Urothelium cell line (cell line): ENCODE data around the gene CECR2.
A peak's percentile ranks its signal among the peaks of the same experiment; 100 is the strongest.
"Not testable (repeated sequence)": the region's sequence is repeated elsewhere in the genome, so short reads cannot be mapped to it uniquely, and the experiment has no call there.

Source experiments
- DNase-seq: peaks from one replicate; pipeline ENCODE4 v3.0.0; 2011; ENCODE audit warnings: low spot score, mixed read lengths
- FAIRE-seq: peaks from 2 replicates; lab custom pipeline; 2011; peaks lifted over from hg19 to GRCh38; lab: Jason Lieb, UNC

Gene CECR2

DNA sequence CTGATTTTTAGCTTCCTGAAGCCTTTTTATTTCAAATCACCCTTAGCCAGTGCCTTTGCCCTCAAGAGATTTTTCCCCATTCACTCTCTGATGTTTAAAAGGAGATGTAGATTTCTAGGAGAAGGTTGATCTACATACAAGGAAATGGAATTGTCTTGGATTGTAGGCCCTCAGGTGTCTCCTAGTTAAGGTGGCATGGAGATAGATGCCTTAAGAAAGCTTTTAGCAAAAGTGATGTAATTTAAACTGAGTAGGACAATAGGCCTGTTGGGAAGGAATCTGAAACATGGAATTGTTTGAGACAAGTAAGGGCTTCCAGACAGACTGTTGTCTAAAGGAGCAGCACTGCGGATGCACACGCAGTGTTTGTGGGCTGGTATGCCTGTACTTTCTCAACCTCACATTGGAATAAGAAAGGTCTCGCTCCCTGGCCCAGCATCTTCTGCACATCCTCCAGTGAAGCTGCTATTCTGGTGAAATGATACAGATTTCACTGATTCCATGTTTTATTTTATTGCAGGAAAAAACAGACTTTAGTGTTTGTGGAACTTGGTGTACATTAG lies 124.2 kb downstream of the CECR2 start:
- DNase-seq (no peak), FAIRE-seq (no peak)

- FAIRE-seq, result no peak
- DNase-seq, result no peak
These were observed 127.6 kb downstream of the CECR2 start for GRCh38 chr22:17496841-17497240.

- DNase-seq (peak; percentile 26), FAIRE-seq (no peak)
These were observed 132.5 kb downstream of the CECR2 start for GRCh38 chr22:17501679-17502285.

GRCh38 chr22:17508110-17508509 lies 138.8 kb downstream of the CECR2 start:
- DNase-seq (no peak), FAIRE-seq (no peak)

GRCh38 chr22:17512960-17513359 lies 143.7 kb downstream of the CECR2 start:
- DNase-seq (no peak), FAIRE-seq (no peak)

DNA sequence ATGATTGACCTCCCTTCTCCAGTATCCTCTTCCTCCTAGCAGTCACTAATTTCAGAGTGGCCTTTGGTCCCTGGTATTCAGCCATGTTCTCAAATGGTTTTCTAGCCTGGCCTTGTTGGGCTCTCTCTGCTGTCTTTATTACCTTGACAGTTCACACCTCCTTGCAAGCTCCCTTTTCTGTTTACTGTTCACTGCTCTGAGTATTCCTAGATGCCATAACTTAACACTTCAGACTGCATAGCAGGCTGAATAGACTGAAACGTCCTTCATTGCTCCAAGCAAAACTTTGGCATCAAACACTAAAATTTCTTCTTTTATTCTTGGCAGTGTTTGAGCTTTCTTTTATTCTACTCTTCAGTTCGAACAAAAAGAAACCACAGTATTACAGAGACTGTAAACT lies 144.4 kb downstream of the CECR2 start:
- no peak for DNase-seq
- no peak for FAIRE-seq

DNA sequence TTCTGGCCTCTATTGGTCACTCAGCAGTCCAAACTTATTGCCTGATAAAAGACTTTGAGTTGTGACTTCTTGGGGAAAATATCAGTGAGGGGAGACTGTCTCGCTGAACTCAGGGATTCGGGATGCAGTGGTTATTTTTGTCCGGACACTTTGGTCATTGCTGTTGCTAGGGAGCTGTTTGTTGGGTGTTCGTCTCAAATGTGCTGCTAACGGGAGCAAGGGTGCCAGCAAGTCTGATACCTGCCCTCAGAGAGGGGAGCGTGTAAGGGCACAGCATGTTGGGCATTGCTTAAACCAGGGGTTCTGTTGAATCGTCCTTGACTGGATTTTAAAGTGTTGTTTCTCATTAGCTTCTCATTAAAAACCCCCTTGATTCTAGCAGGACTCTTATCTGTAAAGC lies 144.8 kb downstream of the CECR2 start:
- DNase-seq (no peak), FAIRE-seq (no peak)

- FAIRE-seq, result no peak
- DNase-seq, result no peak
These were observed 149.1 kb downstream of the CECR2 start for GRCh38 chr22:17518406-17518805.

GRCh38 chr22:17521971-17522370 lies 152.7 kb downstream of the CECR2 start:
- not testable (repeated sequence) for DNase-seq, FAIRE-seq

GRCh38 chr22:17523925-17524324 lies 154.7 kb downstream of the CECR2 start:
- DNase-seq, result no peak
- no peak for FAIRE-seq

- FAIRE-seq (no peak), DNase-seq (no peak)
These were observed 167.0 kb downstream of the CECR2 start for GRCh38 chr22:17536269-17536668.

- FAIRE-seq, result no peak
- no peak for DNase-seq
These were observed 167.9 kb downstream of the CECR2 start for GRCh38 chr22:17537155-17537554.

- FAIRE-seq (no peak), DNase-seq (peak; percentile 22)
These were observed 171.2 kb downstream of the CECR2 start for GRCh38 chr22:17540481-17540880.

DNA sequence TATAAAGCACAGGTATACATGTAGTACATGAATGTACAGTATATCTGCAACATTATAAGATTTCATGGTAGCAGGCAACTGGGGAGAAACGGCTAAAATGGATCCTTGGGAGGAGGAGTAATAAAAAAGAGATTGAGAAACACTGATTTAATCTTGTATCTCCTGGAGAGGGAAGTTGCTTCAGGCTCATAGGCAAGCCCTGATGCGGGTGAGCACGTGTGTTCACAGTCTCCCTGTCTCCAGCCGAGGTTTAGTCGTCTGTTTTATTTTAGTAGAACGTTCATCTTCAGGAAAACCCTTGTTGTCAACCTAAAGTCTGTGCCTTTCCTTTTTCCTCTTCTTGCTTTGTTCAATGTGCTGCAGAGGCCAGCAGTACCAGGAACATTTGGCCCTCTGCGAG lies 172.2 kb downstream of the CECR2 start:
- DNase-seq, result no peak
- no peak for FAIRE-seq

DNA sequence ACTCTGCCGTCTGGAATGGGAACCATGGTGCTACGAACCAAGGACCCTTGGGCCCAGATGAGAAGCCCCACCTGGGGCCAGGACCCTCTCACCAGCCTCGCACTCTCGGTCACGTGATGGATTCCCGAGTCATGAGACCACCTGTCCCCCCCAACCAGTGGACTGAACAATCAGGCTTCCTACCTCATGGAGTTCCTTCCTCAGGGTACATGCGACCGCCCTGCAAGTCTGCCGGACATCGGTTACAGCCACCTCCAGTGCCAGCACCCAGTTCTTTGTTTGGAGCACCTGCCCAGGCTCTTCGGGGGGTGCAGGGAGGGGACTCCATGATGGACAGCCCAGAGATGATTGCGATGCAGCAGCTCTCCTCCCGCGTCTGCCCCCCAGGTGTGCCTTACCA lies 173.2 kb downstream of the CECR2 start:
- DNase-seq, result no peak
- FAIRE-seq, result no peak

- FAIRE-seq (no peak), DNase-seq (no peak)
These were observed 178.9 kb downstream of the CECR2 start for GRCh38 chr22:17548010-17548755.

- no peak for FAIRE-seq
- no peak for DNase-seq
These were observed 179.4 kb downstream of the CECR2 start for GRCh38 chr22:17548756-17549035.

DNA sequence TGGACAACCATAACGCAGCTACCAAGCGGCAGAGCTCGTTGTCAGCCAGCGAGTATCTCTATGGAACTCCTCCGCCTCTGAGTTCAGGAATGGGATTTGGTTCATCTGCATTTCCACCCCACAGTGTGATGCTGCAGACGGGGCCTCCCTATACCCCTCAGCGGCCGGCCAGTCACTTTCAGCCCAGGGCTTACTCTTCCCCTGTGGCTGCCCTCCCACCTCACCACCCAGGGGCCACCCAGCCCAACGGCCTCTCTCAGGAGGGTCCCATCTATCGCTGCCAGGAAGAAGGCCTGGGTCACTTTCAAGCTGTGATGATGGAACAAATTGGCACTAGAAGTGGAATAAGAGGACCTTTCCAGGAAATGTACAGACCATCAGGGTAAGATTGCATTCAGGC lies 179.9 kb downstream of the CECR2 start:
- DNase-seq (no peak), FAIRE-seq (no peak)

DNA sequence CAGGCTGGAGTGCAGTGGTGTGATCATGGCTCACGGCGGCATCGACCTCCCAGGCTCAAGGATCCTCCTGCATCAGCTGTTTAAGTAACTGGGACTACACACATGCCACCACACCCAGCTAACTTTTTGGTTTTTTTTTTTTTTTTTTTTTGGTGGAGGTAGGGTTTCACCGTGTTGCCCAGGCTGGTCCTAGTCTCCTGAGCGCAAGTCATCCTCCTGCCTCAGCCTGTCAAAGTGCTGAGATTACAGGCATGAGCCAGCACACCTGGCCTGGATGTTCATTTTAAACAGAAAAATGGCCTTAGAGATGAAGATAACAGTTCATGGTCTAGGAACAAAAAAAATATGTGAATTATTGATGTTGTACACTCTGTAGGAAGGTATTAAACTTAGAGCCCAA lies 180.4 kb downstream of the CECR2 start:
- no peak for FAIRE-seq
- DNase-seq, result no peak

GRCh38 chr22:17552737-17553136 lies 183.5 kb downstream of the CECR2 start:
- FAIRE-seq (no peak), DNase-seq (no peak)

DNA sequence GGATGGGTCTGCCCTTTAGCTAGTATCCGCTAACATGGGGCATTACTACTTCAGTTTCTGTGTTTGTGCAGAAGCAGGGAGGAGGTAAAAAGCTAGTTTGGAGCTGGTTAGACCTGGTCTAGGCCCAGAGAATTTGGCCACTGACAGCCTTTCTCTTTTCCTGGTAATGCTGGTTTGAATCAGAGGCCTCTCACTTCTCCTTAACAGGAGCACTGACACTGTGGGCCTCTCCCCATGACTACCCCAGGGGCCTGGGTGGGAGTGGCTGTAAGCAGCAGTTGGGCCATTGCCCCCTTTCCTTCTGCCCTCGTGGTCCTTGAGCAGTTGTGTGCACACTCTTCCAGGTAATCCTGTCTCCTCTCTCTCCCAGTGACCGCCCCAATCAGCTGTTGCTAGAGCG lies 185.6 kb downstream of the CECR2 start:
- no peak for FAIRE-seq
- no peak for DNase-seq

DNA sequence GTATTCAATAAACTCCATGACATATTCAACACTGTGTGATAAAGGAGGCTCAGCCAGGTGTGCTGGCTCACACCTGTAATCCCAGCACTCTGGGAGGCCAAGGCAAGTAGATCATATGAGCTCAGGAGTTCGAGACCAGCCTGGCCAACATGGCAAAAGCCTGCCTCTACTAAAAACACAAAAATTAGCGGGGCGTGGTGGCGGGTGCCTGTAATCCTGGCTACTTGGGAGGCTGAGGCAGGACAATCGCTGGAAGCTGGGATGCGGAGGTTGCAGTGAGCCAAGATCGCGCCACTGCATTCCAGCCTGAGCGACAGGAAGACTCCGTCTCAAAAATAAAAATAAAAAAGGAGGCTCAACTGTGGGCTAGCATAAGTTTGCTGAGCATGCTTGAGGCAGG lies 189.9 kb downstream of the CECR2 start:
- no peak for FAIRE-seq

More for the DNA sequence above, 189.9 kb downstream of the CECR2 start:
- no peak for DNase-seq
